K562 (cell line): ENCODE results near the gene SOX15. TPM values are rescaled to one million over a fixed set of nuclear protein-coding genes. Genes with fewer than 3 reads are reported as not detected.

Source experiments
- BACH1 ChIP-seq: fragments of 200-800 bp; sonication (Bioruptor generic); IDR thresholded peaks from 2 replicates; pipeline ENCODE4 v1.6.1; 2016; ENCODE audit warnings: missing genetic modification characterization, missing compliant biosample characterization
- BDP1 ChIP-seq: IDR thresholded peaks from 3 replicates; pipeline ENCODE4 v1.6.1; 2011; ENCODE audit not compliant: insufficient read length, insufficient read depth
- CBX1 ChIP-seq: sonication (generic); IDR thresholded peaks from 2 replicates; pipeline ENCODE4 v1.6.1; 2016; ENCODE audit warnings: antibody characterized with exemption, low read depth, mild to moderate bottlenecking
- CEBPB ChIP-seq: fragments of 450-650 bp; IDR thresholded peaks from 2 replicates; pipeline ENCODE4 v1.6.1; 2016; ENCODE audit warnings: missing genetic modification characterization, missing compliant biosample characterization
- DIDO1 ChIP-seq: fragments of 450-650 bp; IDR thresholded peaks from 2 replicates; pipeline ENCODE4 v1.6.1; 2016; ENCODE audit warnings: low read depth, missing biosample characterization, missing genetic modification characterization
- DMBX1 ChIP-seq: fragments of 250-450 bp; sonication (Bioruptor Pico); IDR thresholded peaks from 2 replicates; pipeline ENCODE4 v1.8.0; 2022; ENCODE audit warnings: inconsistent platforms, mild to moderate bottlenecking, moderate library complexity, borderline replicate concordance
- ESRRB ChIP-seq: fragments of 250-450 bp; sonication (Bioruptor Pico); IDR thresholded peaks from 2 replicates; pipeline ENCODE4 v1.5.0; 2020; ENCODE audit warnings: mild to moderate bottlenecking, moderate library complexity, borderline replicate concordance
- FOSL1 ChIP-seq: fragments of 200-800 bp; sonication (Bioruptor generic); conservative IDR thresholded peaks from 2 replicates; pipeline ENCODE4 v1.6.1; 2016; ENCODE audit warnings: missing genetic modification characterization, missing compliant biosample characterization
- HES1 ChIP-seq: fragments of 450-650 bp; IDR thresholded peaks from 2 replicates; pipeline ENCODE4 v1.6.1; 2016; ENCODE audit warnings: low read depth, mild to moderate bottlenecking, moderate library complexity
- HMBOX1 ChIP-seq: sonication (generic); IDR thresholded peaks from 2 replicates; pipeline ENCODE4 v1.6.1; 2016
- HMG20A ChIP-seq: fragments of 450-650 bp; formaldehyde crosslinking; conservative IDR thresholded peaks from 2 replicates; pipeline ENCODE4 v1.4.0; 2020; ENCODE audit warnings: mild to moderate bottlenecking, mixed read lengths
- HMG20B ChIP-seq: fragments of 250-450 bp; sonication (Bioruptor Pico); IDR thresholded peaks from 2 replicates; pipeline ENCODE4 v1.5.0; 2021; ENCODE audit warnings: mild to moderate bottlenecking
- JUND ChIP-seq, 2 experiments: IDR thresholded peaks; 2 replicates in 1 of 2; 3 replicates in 1 of 2; pipeline ENCODE4 v1.6.1; 2011; ENCODE audit warnings: borderline replicate concordance in 2 of 2, low read depth in 2 of 2, low read length in 2 of 2, improper control_type of control experiment in 1 of 2, missing biosample characterization in 1 of 2, missing genetic modification characterization in 1 of 2, missing genetic modification reagents in 1 of 2
- KLF1 ChIP-seq: fragments of 450-650 bp; IDR thresholded peaks from 2 replicates; pipeline ENCODE4 v1.6.1; 2016; ENCODE audit warnings: missing genetic modification characterization, missing compliant biosample characterization
- MCM3 ChIP-seq: fragments of 450-650 bp; IDR thresholded peaks from 2 replicates; pipeline ENCODE4 v1.6.1; 2016
- NFRKB ChIP-seq: fragments of 450-650 bp; IDR thresholded peaks from 2 replicates; pipeline ENCODE4 v1.6.1; 2016; ENCODE audit warnings: low read depth
- NRF1 ChIP-seq, 2 experiments: fragments of 450-650 bp; IDR thresholded peaks in 1 of 2; conservative IDR thresholded peaks in 1 of 2; 2 replicates each; pipeline ENCODE4 v1.6.1; 2014; ENCODE audit warnings: mild to moderate bottlenecking in 2 of 2
- TARDBP ChIP-seq: fragments of 450-650 bp; IDR thresholded peaks from 2 replicates; pipeline ENCODE4 v1.6.1; 2016
- TCF7L2 ChIP-seq: fragments of 150-350 bp; IDR thresholded peaks from 2 replicates; pipeline ENCODE4 v1.6.1; 2016; ENCODE audit warnings: low read depth, mild to moderate bottlenecking, low read length, moderate library complexity
- TFAM ChIP-seq: fragments of 250-450 bp; sonication (Bioruptor Pico); conservative IDR thresholded peaks from 2 replicates; pipeline ENCODE4 v1.5.0; 2021; ENCODE audit warnings: mild to moderate bottlenecking, moderate library complexity
- ZFX ChIP-seq: sonication (generic); formaldehyde crosslinking; IDR thresholded peaks from 2 replicates; pipeline ENCODE4 v1.8.0; 2022; ENCODE audit warnings: mild to moderate bottlenecking, missing genetic modification reagents, moderate library complexity
- ZMIZ1 ChIP-seq, 2 experiments: fragments of 150-350 bp in 1 of 2; IDR thresholded peaks; 2 replicates each; pipeline ENCODE4 v1.6.1; 2012 to 2016; ENCODE audit warnings: low read depth in 2 of 2, low read length in 2 of 2, mild to moderate bottlenecking in 1 of 2, moderate library complexity in 1 of 2
- ZNF23 ChIP-seq: fragments of 250-450 bp; sonication (Bioruptor Pico); IDR thresholded peaks from 2 replicates; pipeline ENCODE4 v1.4.0; 2020; ENCODE audit warnings: mild to moderate bottlenecking
- ZNF436 ChIP-seq: fragments of 250-450, 450-650 bp; sonication (Bioruptor Pico); formaldehyde crosslinking; IDR thresholded peaks from 2 replicates; pipeline ENCODE4 v1.7.0; 2020; ENCODE audit warnings: mild to moderate bottlenecking
- ZNF75A ChIP-seq: fragments of 450-650 bp; formaldehyde crosslinking; IDR thresholded peaks from 2 replicates; pipeline ENCODE4 v1.4.0; 2020; ENCODE audit warnings: mild to moderate bottlenecking
- polyA plus RNA-seq, 8 experiments: library from polyadenylated mRNA; depleted of rRNA in 4 of 8; stranded (reverse) in 5 of 8; unstranded in 3 of 8; fragments of >200 nt; fragmentation: Nextera tagmentation in 2 of 8; fragmentation: Illumina TruSeq in 1 of 8; extraction: Ambion mirVana in 2 of 8; extraction: Trizol in 1 of 8; gene quantifications; 2 replicates each; pipeline versions ENCODE4 v1.2.1 to v1.2.3, GENCODE V29; 2011 to 2014; ENCODE audit warnings: inconsistent platforms in 1 of 8, missing spikeins in 1 of 8
- total RNA-seq, 7 experiments: library from RNA; depleted of rRNA in 6 of 7; stranded (reverse); fragments of >200 nt in 6 of 7; fragmentation: Illumina TruSeq in 2 of 7; extraction: Trizol in 2 of 7; gene quantifications; 2 replicates each; pipeline versions ENCODE4 v1.2.1 to v1.2.3, GENCODE V29; 2011 to 2021; ENCODE audit warnings: low replicate concordance in 1 of 7

The SOX15 gene
- total and polyA plus RNA-seq, 9 of the 15 experiments (the other 6 are each of a cell fraction or from before 2014, with no cell fraction given), result 0.07 to 0.33 (median 0.19) TPM; not detected in 5

GRCh38 chr17:7582396-7583252 is 7.3 kb downstream of the SOX15 start (continued):
- no peak for TF ChIP-seq ZMIZ1 (IDR thresholded peaks at IDR 0.05; ENCODE audit: low read depth in 2 of 2, low read length in 2 of 2)
- no peak for TF ChIP-seq JUND (IDR thresholded peaks at IDR 0.05; ENCODE audit: borderline replicate concordance, low read depth, low read length)
- no peak for TF ChIP-seq JUND (tag; IDR thresholded peaks at IDR 0.05; ENCODE audit: borderline replicate concordance, low read depth, low read length)
- no peak for TF ChIP-seq MCM3
- no peak for TF ChIP-seq BACH1 (tag)
- TF ChIP-seq TFAM (CRISPR knock-in tag), result no peak
- TF ChIP-seq NFRKB, result no peak
- no peak for TF ChIP-seq ZNF75A (CRISPR knock-in tag)
- no peak for TF ChIP-seq CBX1
- TF ChIP-seq ZNF436 (CRISPR knock-in tag), result no peak
- no peak for TF ChIP-seq TARDBP
- TF ChIP-seq DMBX1 (CRISPR knock-in tag), result no peak
- no peak for TF ChIP-seq BDP1
- no peak for TF ChIP-seq FOSL1
- no peak for TF ChIP-seq HMG20B (CRISPR knock-in tag)
- no peak for TF ChIP-seq CEBPB (tag)
- TF ChIP-seq ZFX (CRISPR knock-in tag), result no peak
- no peak for TF ChIP-seq NRF1 (conservative IDR thresholded peaks at IDR 0.05 in 1 of 2, IDR thresholded peaks at IDR 0.05 in 1 of 2)
- no peak for TF ChIP-seq ESRRB (CRISPR knock-in tag)
- no peak for TF ChIP-seq TCF7L2
- no peak for TF ChIP-seq ZNF23
- TF ChIP-seq HMG20A, result no peak
- no peak for TF ChIP-seq DIDO1 (tag)
- TF ChIP-seq HMBOX1, result no peak
- TF ChIP-seq KLF1 (tag), result no peak
- TF ChIP-seq HES1, result no peak
